OCI-LY7 (cell line): ENCODE data around the gene FAM186B.

Experiments used
- CTCF ChIP-seq: fragments of 200-600 bp; sonication (generic); conservative IDR thresholded peaks from 2 replicates; pipeline ENCODE4 v1.5.1; 2014; ENCODE audit warnings: mild to moderate bottlenecking, antibody characterized with exemption, low read length, moderate library complexity, mixed read lengths
- EZH2phosphoT487 ChIP-seq: fragments of 200-600 bp; sonication (generic); IDR thresholded peaks from 2 replicates; pipeline ENCODE4 v1.6.1; 2018; ENCODE audit warnings: low read depth, borderline replicate concordance, mild to moderate bottlenecking, mixed run types, antibody characterized with exemption, low read length, moderate library complexity, mixed read lengths

DNA sequence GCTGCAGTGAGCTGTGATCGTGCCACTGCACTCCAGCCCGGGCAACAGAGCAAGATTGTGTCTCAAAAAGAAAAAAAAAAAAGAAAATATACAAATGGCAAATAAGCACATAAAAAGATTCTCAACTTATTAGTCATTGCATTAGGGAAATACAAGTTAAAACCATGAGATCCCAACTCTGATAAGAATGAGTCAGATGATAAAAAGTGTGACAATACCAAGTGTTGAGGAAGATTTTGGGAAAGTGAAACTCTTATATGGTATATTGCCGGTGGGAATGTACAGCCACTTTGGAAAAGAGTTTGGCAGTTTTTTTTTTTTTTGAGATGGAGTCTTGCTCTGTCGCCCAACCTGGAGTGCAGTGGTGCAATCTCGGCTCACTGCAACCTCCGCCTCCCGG, 10.3 kb upstream of the FAM186B start:
- no peak for TF ChIP-seq CTCF
- no peak for TF ChIP-seq EZH2phosphoT487
